Astrocyte (in vitro differentiated cells and primary cell): ENCODE data around the gene SRCAP. TPM values are rescaled to one million over a fixed set of nuclear protein-coding genes. Genes with fewer than 3 reads are reported as not detected.
"Not testable (repeated sequence)": the region's sequence is repeated elsewhere in the genome, so short reads cannot be mapped to it uniquely, and the experiment has no call there.

Source experiments
- DNase-seq: peaks from one replicate; pipeline ENCODE4 v3.0.0-alpha.2; 2010; ENCODE audit warnings: low read depth
- FAIRE-seq: peaks from 2 replicates; lab custom pipeline; 2011; peaks lifted over from hg19 to GRCh38; lab: Jason Lieb, UNC
- H2AFZ ChIP-seq: 2 replicates; pipeline ENCODE4 v1.6.0; 2012; ENCODE audit warnings: low read depth, low read length, inconsistent platforms
- H3K27ac ChIP-seq: 2 replicates; pipeline ENCODE4 v1.5.1; 2011; ENCODE audit warnings: low read depth, low read length, inconsistent platforms
- H3K27me3 ChIP-seq: 2 replicates; pipeline ENCODE4 v1.6.0; 2011; ENCODE audit warnings: low read length, inconsistent platforms; ENCODE audit not compliant: insufficient read depth
- H3K36me3 ChIP-seq: 2 replicates; pipeline ENCODE4 v1.5.1; 2011; ENCODE audit warnings: low read length, inconsistent platforms; ENCODE audit not compliant: insufficient read depth
- H3K4me1 ChIP-seq: 2 replicates; pipeline ENCODE4 v1.5.1; 2011; ENCODE audit warnings: low read length, inconsistent platforms; ENCODE audit not compliant: insufficient read depth
- H3K4me2 ChIP-seq: 2 replicates; pipeline ENCODE4 v1.6.0; 2012; ENCODE audit warnings: low read length, inconsistent platforms
- H3K4me3 ChIP-seq: 2 replicates; pipeline ENCODE4 v1.5.1; 2011; ENCODE audit warnings: low read depth, mild to moderate bottlenecking, low read length, inconsistent platforms; ENCODE audit not compliant: insufficient read depth
- H3K79me2 ChIP-seq: 2 replicates; pipeline ENCODE4 v1.6.0; 2012; ENCODE audit warnings: mild to moderate bottlenecking, low read length, inconsistent platforms; ENCODE audit not compliant: insufficient read depth
- H3K9ac ChIP-seq: 2 replicates; pipeline ENCODE4 v1.6.0; 2012; ENCODE audit warnings: mild to moderate bottlenecking, low read length, inconsistent platforms
- H3K9me3 ChIP-seq: 2 replicates; pipeline ENCODE4 v1.5.1; 2012; ENCODE audit warnings: low read depth, mild to moderate bottlenecking, low read length, inconsistent platforms; ENCODE audit not compliant: insufficient read depth
- H4K20me1 ChIP-seq: 2 replicates; pipeline ENCODE4 v1.6.0; 2012; ENCODE audit warnings: low read length, inconsistent platforms; ENCODE audit not compliant: insufficient read depth
- H3K27ac Mint-ChIP-seq: one replicate; pipeline ENCODE4 v1.8.0; 2021; ENCODE audit warnings: mild to moderate bottlenecking, mixed read lengths; ENCODE audit not compliant: unreplicated experiment
- H3K27me3 Mint-ChIP-seq: one replicate; pipeline ENCODE4 v1.8.0; 2021; ENCODE audit warnings: low read depth, mixed read lengths; ENCODE audit not compliant: unreplicated experiment
- H3K36me3 Mint-ChIP-seq: one replicate; pipeline ENCODE4 v1.8.0; 2021; ENCODE audit warnings: low read depth, mixed read lengths; ENCODE audit not compliant: unreplicated experiment
- H3K4me1 Mint-ChIP-seq: one replicate; pipeline ENCODE4 v1.8.0; 2021; ENCODE audit warnings: low read depth, mixed read lengths; ENCODE audit not compliant: unreplicated experiment
- H3K4me3 Mint-ChIP-seq: one replicate; pipeline ENCODE4 v1.8.0; 2021; ENCODE audit warnings: mild to moderate bottlenecking, moderate library complexity, mixed read lengths; ENCODE audit not compliant: unreplicated experiment
- H3K9me3 Mint-ChIP-seq: one replicate; pipeline ENCODE4 v1.8.0; 2021; ENCODE audit warnings: mild to moderate bottlenecking, mixed read lengths; ENCODE audit not compliant: unreplicated experiment
- EZH2 ChIP-seq: IDR thresholded peaks from 2 replicates; pipeline ENCODE4 v1.6.1; 2012; ENCODE audit warnings: mild to moderate bottlenecking, low read length, inconsistent platforms; ENCODE audit not compliant: insufficient read depth
- total RNA-seq: library from RNA; stranded (reverse); gene quantifications from 2 replicates; pipeline ENCODE4 v1.2.1, GENCODE V29; 2021
- TF ChIP-seq, protein P1 (sequence below): IDR thresholded peaks from 2 replicates; pipeline ENCODE4 v1.5.1; 2011; ENCODE audit warnings: low read depth, mild to moderate bottlenecking, inconsistent platforms, low read length, moderate library complexity; ENCODE audit not compliant: insufficient read depth

The SRCAP gene
- total RNA-seq, 1 donor from 2014 or later, result 50.4 TPM

DNA sequence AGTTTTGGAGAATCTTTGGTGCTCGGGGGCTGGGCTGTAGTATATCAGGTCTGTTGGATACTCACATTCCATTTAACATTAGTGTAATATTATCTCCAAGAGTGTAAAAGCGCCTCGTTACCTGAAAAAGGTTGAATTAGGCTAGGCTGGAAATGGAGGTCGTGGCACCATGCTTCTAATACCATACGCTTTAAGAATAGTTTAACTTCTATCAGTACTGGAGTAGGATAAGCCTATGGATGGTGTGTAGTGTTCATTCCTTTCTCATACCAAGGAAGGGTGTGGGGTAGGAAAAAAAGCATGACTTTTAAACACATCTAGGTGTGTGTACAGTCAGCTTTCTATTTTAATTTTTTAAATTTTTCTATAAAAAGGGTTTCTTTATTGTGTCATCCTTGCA, 2.0 kb downstream of the SRCAP start:
- H3K9ac ChIP-seq, result peak overlapping the region; percentile 98
- FAIRE-seq (no peak), DNase-seq (no peak)
- no peaks in the 10 kb centered on the region for H3K27me3 ChIP-seq
- no peaks in the 10 kb centered on the region for H3K27me3 Mint-ChIP-seq
- peak overlapping the region; percentile 71 for H3K27ac ChIP-seq
- H3K79me2 ChIP-seq, result peaks cover 50% of the 10 kb centered on the region
- H3K4me1 ChIP-seq, result peaks cover 16% of the 10 kb centered on the region
- peak overlapping the region; percentile 28 for H3K4me3 Mint-ChIP-seq
- TF ChIP-seq, protein P1, sequence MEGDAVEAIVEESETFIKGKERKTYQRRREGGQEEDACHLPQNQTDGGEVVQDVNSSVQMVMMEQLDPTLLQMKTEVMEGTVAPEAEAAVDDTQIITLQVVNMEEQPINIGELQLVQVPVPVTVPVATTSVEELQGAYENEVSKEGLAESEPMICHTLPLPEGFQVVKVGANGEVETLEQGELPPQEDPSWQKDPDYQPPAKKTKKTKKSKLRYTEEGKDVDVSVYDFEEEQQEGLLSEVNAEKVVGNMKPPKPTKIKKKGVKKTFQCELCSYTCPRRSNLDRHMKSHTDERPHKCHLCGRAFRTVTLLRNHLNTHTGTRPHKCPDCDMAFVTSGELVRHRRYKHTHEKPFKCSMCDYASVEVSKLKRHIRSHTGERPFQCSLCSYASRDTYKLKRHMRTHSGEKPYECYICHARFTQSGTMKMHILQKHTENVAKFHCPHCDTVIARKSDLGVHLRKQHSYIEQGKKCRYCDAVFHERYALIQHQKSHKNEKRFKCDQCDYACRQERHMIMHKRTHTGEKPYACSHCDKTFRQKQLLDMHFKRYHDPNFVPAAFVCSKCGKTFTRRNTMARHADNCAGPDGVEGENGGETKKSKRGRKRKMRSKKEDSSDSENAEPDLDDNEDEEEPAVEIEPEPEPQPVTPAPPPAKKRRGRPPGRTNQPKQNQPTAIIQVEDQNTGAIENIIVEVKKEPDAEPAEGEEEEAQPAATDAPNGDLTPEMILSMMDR, result no peak
- no peak for TF ChIP-seq EZH2
- peak overlapping the region; percentile 16 for H3K27ac Mint-ChIP-seq
- peaks cover 12% of the 10 kb centered on the region for H3K4me1 Mint-ChIP-seq
- no peaks in the 10 kb centered on the region for H3K9me3 ChIP-seq
- peak overlapping the region; percentile 94 for H3K4me2 ChIP-seq
- peaks cover 30% of the 10 kb centered on the region for H3K36me3 ChIP-seq
- H3K9me3 Mint-ChIP-seq, result no peaks in the 10 kb centered on the region
- H3K4me3 ChIP-seq, result peak overlapping the region; percentile 0
- H4K20me1 ChIP-seq, result peaks cover 41% of the 10 kb centered on the region
- H3K36me3 Mint-ChIP-seq, result peaks cover 7% of the 10 kb centered on the region
- H2AFZ ChIP-seq, result no peak overlapping the region

DNA sequence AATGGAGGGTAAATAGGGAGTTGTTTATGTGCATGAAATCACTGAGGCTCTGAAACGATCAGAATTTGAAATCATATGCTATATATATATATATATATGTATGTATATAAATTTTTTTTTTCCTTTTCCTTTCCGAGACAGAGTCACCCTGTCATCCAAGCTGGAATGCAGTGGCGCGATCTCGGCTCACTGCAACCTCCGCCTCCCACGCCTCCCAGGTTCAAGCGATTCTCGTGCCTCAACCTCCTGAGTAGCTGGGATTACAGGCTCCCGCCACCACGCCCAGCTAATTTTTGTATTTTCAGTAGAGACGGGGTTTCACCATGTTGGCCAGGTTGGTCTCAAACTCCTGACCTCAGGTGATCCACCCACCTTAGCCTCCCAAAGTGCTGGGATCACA, 4.1 kb downstream of the SRCAP start:
- H3K9ac ChIP-seq, H3K4me2 ChIP-seq, H3K4me3 ChIP-seq, H3K9me3 ChIP-seq, H3K27me3 Mint-ChIP-seq, H3K27me3 ChIP-seq, H3K27ac ChIP-seq, FAIRE-seq, DNase-seq, H3K9me3 Mint-ChIP-seq, H2AFZ ChIP-seq: not testable (repeated sequence)
- Histone ChIP-seq H4K20me1 (peaks cover 57% of the 10 kb centered on the region), H3K79me2 (peaks cover 64% of the 10 kb centered on the region), H3K4me1 (peaks cover 16% of the 10 kb centered on the region), H3K36me3 (peaks cover 51% of the 10 kb centered on the region)
- H3K4me3 Mint-ChIP-seq, result peak overlapping the region; percentile 40
- H3K4me1 Mint-ChIP-seq, result peaks cover 12% of the 10 kb centered on the region
- H3K27ac Mint-ChIP-seq, result peak overlapping the region; percentile 62
- H3K36me3 Mint-ChIP-seq, result peaks cover 13% of the 10 kb centered on the region

- TF ChIP-seq EZH2, result no peak
- TF ChIP-seq, protein P1, result no peak
- H3K36me3 Mint-ChIP-seq, result peaks cover 13% of the 10 kb centered on the region
- no peak overlapping the region for H3K9ac ChIP-seq
- no peak overlapping the region for H2AFZ ChIP-seq
- no peak overlapping the region for H3K27ac Mint-ChIP-seq
- H3K27me3 ChIP-seq, result no peaks in the 10 kb centered on the region
- peaks cover 12% of the 10 kb centered on the region for H3K4me1 Mint-ChIP-seq
- no peak overlapping the region for H3K4me3 Mint-ChIP-seq
- no peaks in the 10 kb centered on the region for H3K9me3 ChIP-seq
- H3K79me2 ChIP-seq, result peaks cover 59% of the 10 kb centered on the region
- H3K4me1 ChIP-seq, result peaks cover 16% of the 10 kb centered on the region
- no peak overlapping the region for H3K27ac ChIP-seq
- peaks cover 61% of the 10 kb centered on the region for H4K20me1 ChIP-seq
- no peak overlapping the region for H3K4me3 ChIP-seq
- H3K27me3 Mint-ChIP-seq, result no peaks in the 10 kb centered on the region
- H3K9me3 Mint-ChIP-seq, result no peaks in the 10 kb centered on the region
- no peak for FAIRE-seq
- peaks cover 57% of the 10 kb centered on the region for H3K36me3 ChIP-seq
- DNase-seq, result no peak
- no peak overlapping the region for H3K4me2 ChIP-seq
Observed at GRCh38 chr16:30703971-30704370, 5.0 kb downstream of the SRCAP start.
